ENCODE results near the gene REPS2. TPM values are rescaled to one million over a fixed set of nuclear protein-coding genes. Genes with fewer than 3 reads are reported as not detected.

Gene REPS2
- total RNA-seq, 6 donors from 2014 or later: 17.0 to 47.0 (median 29.4) TPM

- ATAC-seq (ENCODE audit: low FRiP score in 2 of 2) (no peak), DNase-seq (no peak)
- Histone ChIP-seq H3K4me3 (no peak overlapping the region), H3K4me1 (no peaks in the 10 kb centered on the region), H3K36me3 (no peaks in the 10 kb centered on the region), H3K9me3 (no peaks in the 10 kb centered on the region), H3K27me3 (no peaks in the 10 kb centered on the region), H3K27ac (no peak overlapping the region)
- TF ChIP-seq POLR2AphosphoS5 (IDR thresholded peaks at IDR 0.05): no peak
- no peak for TF ChIP-seq POLR2A (IDR thresholded peaks at IDR 0.05)
- no peak for TF ChIP-seq CTCF (IDR thresholded peaks at IDR 0.05)
- TF ChIP-seq EP300 (IDR thresholded peaks at IDR 0.05): no peak
- WGBS, 2 donors: 82% methylated on average over 6 of the region's 6 CpGs; no CpG with 5 or more reads in 1 of the 2 donors
These were observed 130.9 kb downstream of the REPS2 start for GRCh38 chrX:17077361-17077760.

- no peak for TF ChIP-seq CTCF (IDR thresholded peaks at IDR 0.05)
- TF ChIP-seq EP300 (IDR thresholded peaks at IDR 0.05): no peak
- TF ChIP-seq POLR2A (IDR thresholded peaks at IDR 0.05): no peak
- no peak for TF ChIP-seq POLR2AphosphoS5 (IDR thresholded peaks at IDR 0.05)
- no peak for ATAC-seq (ENCODE audit: low FRiP score in 2 of 2)
- H3K9me3 ChIP-seq: no peaks in the 10 kb centered on the region
These were observed 131.7 kb downstream of the REPS2 start for GRCh38 chrX:17078031-17078720.

GRCh38 chrX:17081511-17081910, 135.1 kb downstream of the REPS2 start:
- H3K4me3 ChIP-seq: no peak overlapping the region
- H3K9me3 ChIP-seq: no peaks in the 10 kb centered on the region
- H3K36me3 ChIP-seq: no peaks in the 10 kb centered on the region
- no peak overlapping the region for H3K27ac ChIP-seq
- no peaks in the 10 kb centered on the region for H3K27me3 ChIP-seq
- ATAC-seq (ENCODE audit: low FRiP score in 2 of 2): no peak
- H3K4me1 ChIP-seq: no peaks in the 10 kb centered on the region
- 84 to 87% methylated on average over 3 of the region's 3 CpGs for WGBS, 2 donors
- peak in 1 of 2 donors; percentile 10 for TF ChIP-seq POLR2AphosphoS5 (IDR thresholded peaks at IDR 0.05)
- TF ChIP-seq POLR2A (IDR thresholded peaks at IDR 0.05): no peak
- no peak for DNase-seq

More at GRCh38 chrX:17078031-17078720, 131.7 kb downstream of the REPS2 start:
- Histone ChIP-seq H3K27ac (no peak overlapping the region), H3K4me3 (no peak overlapping the region), H3K36me3 (no peaks in the 10 kb centered on the region), H3K4me1 (no peaks in the 10 kb centered on the region), H3K27me3 (no peaks in the 10 kb centered on the region)
- DNase-seq: no peak
- 61 to 71% methylated on average over 3 of the region's 3 CpGs for WGBS, 2 donors

GRCh38 chrX:17081968-17082367, 135.5 kb downstream of the REPS2 start:
- no peaks in the 10 kb centered on the region for H3K9me3 ChIP-seq
- H3K27me3 ChIP-seq: no peaks in the 10 kb centered on the region
- H3K4me1 ChIP-seq: no peaks in the 10 kb centered on the region
- 57 to 71% methylated on average over 1 to 2 of the region's 2 CpGs for WGBS, 2 donors
- no peaks in the 10 kb centered on the region for H3K36me3 ChIP-seq
- ATAC-seq (ENCODE audit: low FRiP score in 2 of 2) (no peak), DNase-seq (no peak)
- no peak for TF ChIP-seq EP300 (IDR thresholded peaks at IDR 0.05)
- TF ChIP-seq POLR2A (IDR thresholded peaks at IDR 0.05): no peak
- no peak for TF ChIP-seq POLR2AphosphoS5 (IDR thresholded peaks at IDR 0.05)
- TF ChIP-seq CTCF (IDR thresholded peaks at IDR 0.05): no peak
- no peak overlapping the region for H3K4me3 ChIP-seq
- H3K27ac ChIP-seq: no peak overlapping the region

GRCh38 chrX:17082831-17083230, 136.4 kb downstream of the REPS2 start:
- 42 to 48% methylated on average over 5 to 7 of the region's 7 CpGs for WGBS, 2 donors
- Histone ChIP-seq H3K4me3 (no peak overlapping the region), H3K36me3 (no peaks in the 10 kb centered on the region), H3K27me3 (no peaks in the 10 kb centered on the region), H3K4me1 (no peaks in the 10 kb centered on the region), H3K27ac (no peak overlapping the region), H3K9me3 (no peaks in the 10 kb centered on the region)
- ATAC-seq (ENCODE audit: low FRiP score in 2 of 2): no peak
- no peak for DNase-seq
- no peak for TF ChIP-seq EP300 (IDR thresholded peaks at IDR 0.05)
- TF ChIP-seq POLR2AphosphoS5 (IDR thresholded peaks at IDR 0.05): no peak
- no peak for TF ChIP-seq POLR2A (IDR thresholded peaks at IDR 0.05)
- no peak for TF ChIP-seq CTCF (IDR thresholded peaks at IDR 0.05)

Data from upper lobe of left lung (tissue), 6 donors.